Measurements from ENCODE around the gene ZNF426. TPM values are rescaled to one million over a fixed set of nuclear protein-coding genes. Genes with fewer than 3 reads are reported as not detected.
A peak's percentile ranks its signal among the peaks of the same experiment; 100 is the strongest.
"Not testable (repeated sequence)": the region's sequence is repeated elsewhere in the genome, so short reads cannot be mapped to it uniquely, and the experiment has no call there.

Gene ZNF426
- total RNA-seq (10 to 100 TPM; 15.8 to 19.6 (median 16.8) TPM), polyA plus RNA-seq (4.2 TPM)
- long read RNA-seq, donor 1, full-length matches to known transcripts = 9 of 27 reads
- long read RNA-seq, donor 1, partial matches to known transcripts = 13 of 27 reads
- long read RNA-seq, donor 1, other reads (novel, unspliced or antisense) = 5 of 27 reads
- long read RNA-seq, donor 2, full-length matches to known transcripts = 1 of 9 reads
- long read RNA-seq, donor 2, partial matches to known transcripts = 5 of 9 reads
- long read RNA-seq, donor 2, other reads (novel, unspliced or antisense) = 3 of 9 reads
- long read RNA-seq, donor 3, full-length matches to known transcripts = 31 of 104 reads
- long read RNA-seq, donor 3, partial matches to known transcripts = 52 of 104 reads
- long read RNA-seq, donor 3, other reads (novel, unspliced or antisense) = 21 of 104 reads
- long read RNA-seq, donor 4, full-length matches to known transcripts = 3 of 12 reads
- long read RNA-seq, donor 4, partial matches to known transcripts = 7 of 12 reads
- long read RNA-seq, donor 4, other reads (novel, unspliced or antisense) = 2 of 12 reads

DNA sequence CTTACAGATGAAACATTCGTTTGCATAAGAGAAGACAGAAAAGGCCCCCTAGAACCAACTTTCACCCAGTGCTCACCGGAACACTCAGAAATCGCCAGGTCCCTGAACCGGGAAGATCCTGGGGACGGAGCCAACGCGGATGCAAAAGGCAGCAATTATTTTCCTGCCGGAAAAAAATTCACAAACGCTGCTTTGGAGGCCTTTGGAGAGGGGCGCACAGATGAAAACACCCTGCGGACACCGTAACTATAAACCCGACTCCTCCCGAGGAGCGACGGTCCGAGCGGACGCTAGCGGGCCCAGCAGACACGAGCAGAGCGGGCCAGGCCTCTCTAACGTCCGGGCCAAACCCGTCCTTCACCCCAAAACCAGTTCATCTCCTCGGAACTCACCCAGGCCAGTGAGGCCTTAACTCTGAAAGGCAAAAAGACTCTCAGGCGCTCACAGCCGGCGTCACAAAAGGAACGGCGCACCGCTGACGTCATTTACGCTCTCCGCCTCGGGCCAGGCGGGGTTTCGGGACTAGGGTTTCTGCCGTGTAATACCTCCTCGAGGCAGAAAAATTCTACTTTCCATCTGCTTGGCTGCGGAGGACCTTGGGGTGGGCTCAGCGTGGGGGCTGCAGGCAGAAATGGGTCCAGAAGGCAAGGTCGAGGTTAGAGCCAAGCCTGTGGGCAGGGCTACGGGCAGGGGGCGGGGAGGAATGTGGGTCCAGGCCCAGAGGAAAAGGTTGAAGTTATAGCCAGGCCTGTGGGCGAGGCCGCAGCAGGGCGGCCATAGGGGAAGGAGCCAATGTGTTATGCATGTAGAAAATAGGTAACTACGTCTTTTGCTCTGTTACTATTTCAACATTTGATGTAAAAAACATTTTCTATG, at the start of gene ZNF426:
Gene ZNF426 (minus strand): TSS at position 463 of the 876 bp plus-strand sequence. CDS start 2,413 bp downstream, outside the sequence.
- peaks cover 5% of the 10 kb centered on the region for H3K9me3 ChIP-seq (ENCODE audit: control insufficient read depth, low read length)
- DNase-seq = peak; percentile 89 to 96 (median 95)
- H3K4me3 ChIP-seq (ENCODE audit: low read length) = peak within 1 kb of the TSS; percentile 68
- WGBS = under 1% methylated on average over 49 of the region's 49 CpGs
- H3K27ac ChIP-seq (ENCODE audit: low read length) = peak within 1 kb of the TSS; percentile 99
- H3K27me3 ChIP-seq (ENCODE audit: control insufficient read depth, insufficient read depth) = no peaks in the 10 kb centered on the region
- ATAC-seq = peak; percentile 98 to 99
- intact Hi-C loops (cut with DNase I) = no loop called here
- no peaks in the 10 kb centered on the region for H3K4me1 ChIP-seq (ENCODE audit: control insufficient read depth, insufficient read depth, low read length)

DNA sequence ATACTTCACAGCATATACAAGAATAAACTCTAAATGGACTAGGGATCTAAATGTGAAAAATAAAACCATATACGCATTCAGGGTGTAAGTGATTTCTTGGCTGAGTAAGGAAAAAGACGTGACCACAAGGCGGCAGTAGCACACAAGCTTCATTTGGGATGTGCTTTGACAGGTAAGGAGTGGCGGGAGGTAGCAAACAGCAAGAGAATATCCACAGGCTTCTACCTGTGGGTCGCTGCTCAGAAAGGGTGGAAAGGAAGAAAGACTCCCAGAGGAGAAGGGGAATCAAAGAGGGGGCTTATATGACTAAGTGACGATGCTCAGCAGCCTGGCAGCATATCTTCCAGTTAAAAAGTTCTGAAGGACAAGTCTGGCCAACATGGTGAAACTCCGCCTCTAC, 48.3 kb upstream of the ZNF426 start:
- H3K4me1 ChIP-seq (ENCODE audit: control insufficient read depth, insufficient read depth, low read length) = no peaks in the 10 kb centered on the region
- H3K27me3 ChIP-seq (ENCODE audit: control insufficient read depth, insufficient read depth) = no peaks in the 10 kb centered on the region
- WGBS = 16% methylated on average over 7 of the region's 7 CpGs
- no peak overlapping the region for H3K27ac ChIP-seq (ENCODE audit: low read length)
- DNase-seq (peak in 2 of 3 donors; percentile 38 to 71), ATAC-seq (no peak)
- H3K9me3 ChIP-seq (ENCODE audit: control insufficient read depth, low read length) = no peaks in the 10 kb centered on the region
- no peak overlapping the region for H3K4me3 ChIP-seq (ENCODE audit: low read length)
- intact Hi-C loops (cut with DNase I) = no loop called here

DNA sequence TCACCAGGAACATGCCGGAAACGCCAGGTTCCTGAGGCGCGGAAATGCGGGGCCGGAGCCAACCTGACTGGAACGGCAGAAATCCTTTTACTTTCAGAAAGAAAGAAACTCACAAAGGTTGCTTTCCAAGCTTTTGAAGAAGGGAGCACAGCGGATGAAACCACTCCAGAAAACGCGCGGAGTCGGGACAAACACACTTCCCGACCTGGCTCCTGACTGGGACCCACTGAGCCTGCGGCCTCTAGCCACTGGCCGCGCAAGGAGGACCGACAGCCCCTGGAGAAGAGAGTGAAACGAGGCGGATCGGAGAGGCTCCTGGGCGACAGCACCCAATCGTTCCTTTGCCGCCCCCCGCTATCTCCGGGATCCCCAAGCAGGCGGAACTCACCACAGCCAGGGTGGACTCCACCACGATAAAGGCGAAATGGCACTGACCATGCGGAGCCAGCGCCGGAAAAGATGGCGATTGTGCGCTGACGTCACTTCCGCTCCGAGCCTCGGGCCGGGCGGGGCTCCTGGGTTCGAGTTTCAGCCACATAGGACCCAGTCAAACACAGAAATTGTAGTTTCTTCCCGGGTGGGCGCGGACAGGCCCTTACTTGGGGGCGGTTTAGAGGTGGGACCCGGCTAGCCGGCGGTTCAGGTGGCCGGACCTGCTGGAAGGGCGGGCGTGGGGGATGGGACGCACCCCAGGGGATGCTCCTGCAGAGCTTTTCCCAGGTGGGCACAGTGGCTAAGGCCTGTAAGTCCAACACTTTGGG, 45.8 kb upstream of the ZNF426 start, which contains the start of gene ZNF121:
Gene ZNF121 (minus strand): TSS at position 432 of the 761 bp plus-strand sequence. CDS start 16,407 bp downstream, outside the sequence.
- DNase-seq = peak; percentile 90 to 95 (median 94)
- Histone ChIP-seq H3K27ac (ENCODE audit: low read length) (peak within 1 kb of the TSS; percentile 49), H3K4me1 (ENCODE audit: control insufficient read depth, insufficient read depth, low read length) (no peaks in the 10 kb centered on the region), H3K9me3 (ENCODE audit: control insufficient read depth, low read length) (no peaks in the 10 kb centered on the region), H3K4me3 (ENCODE audit: low read length) (peak within 1 kb of the TSS; percentile 85), H3K27me3 (ENCODE audit: control insufficient read depth, insufficient read depth) (no peaks in the 10 kb centered on the region)
- WGBS = under 1% methylated on average over 51 of the region's 51 CpGs
- intact Hi-C loops (cut with DNase I) = no loop called here
- peak; percentile 98 for ATAC-seq

DNA sequence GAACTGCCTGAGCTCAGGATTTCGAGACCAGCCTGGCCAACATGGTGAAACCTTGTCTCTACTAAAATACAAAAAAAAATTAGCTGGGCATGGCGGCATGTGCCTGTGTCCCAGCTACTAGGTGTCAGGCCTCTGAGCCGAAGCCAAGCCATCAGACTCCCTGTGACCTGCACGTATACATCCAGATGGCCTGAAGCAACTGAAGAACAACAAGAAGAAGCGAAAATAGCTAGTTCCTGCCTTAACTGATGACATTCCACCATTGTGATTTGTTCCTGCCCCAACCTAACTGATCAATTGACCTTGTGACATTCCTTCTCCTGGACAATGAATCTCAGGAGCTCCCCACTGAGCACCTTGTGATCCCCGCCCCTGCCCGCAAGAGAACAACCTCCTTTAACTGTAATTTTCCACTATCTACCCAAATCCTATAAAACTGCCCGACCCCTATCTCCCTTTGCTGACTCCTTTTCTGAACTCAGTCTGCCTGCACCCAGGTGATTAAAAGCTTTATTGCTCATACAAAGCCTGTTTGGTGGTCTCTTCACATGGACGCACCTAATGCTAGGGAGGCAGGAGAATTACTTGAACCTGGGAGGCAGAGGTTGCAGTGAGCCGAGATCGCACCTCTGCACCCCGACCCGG, 43.8 kb upstream of the ZNF426 start:
- H3K4me1 ChIP-seq (ENCODE audit: control insufficient read depth, insufficient read depth, low read length); intact Hi-C loops (cut with DNase I); H3K27ac ChIP-seq (ENCODE audit: low read length); DNase-seq; ATAC-seq; H3K27me3 ChIP-seq (ENCODE audit: control insufficient read depth, insufficient read depth); H3K4me3 ChIP-seq (ENCODE audit: low read length); H3K9me3 ChIP-seq (ENCODE audit: control insufficient read depth, low read length): not testable (repeated sequence)
- WGBS = 91% methylated on average over 13 of the region's 13 CpGs

DNA sequence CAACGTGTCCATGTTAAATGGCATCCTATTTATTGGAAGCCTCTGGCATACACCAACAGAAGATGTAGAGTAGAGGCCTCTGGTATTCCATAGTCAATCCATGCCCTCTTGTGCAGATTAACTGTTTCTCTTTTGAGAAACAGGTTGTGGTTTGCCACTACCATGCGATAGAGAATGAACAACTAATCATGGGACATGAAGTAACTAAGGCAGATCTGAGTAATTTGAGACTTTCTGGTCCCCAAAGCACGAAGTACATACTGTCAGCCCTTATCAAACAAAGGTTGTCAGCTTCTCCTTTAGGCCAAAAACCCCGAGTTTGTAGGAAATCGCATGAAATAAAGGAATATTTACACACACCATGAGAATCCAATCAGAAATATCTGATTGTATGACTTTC, 42.3 kb upstream of the ZNF426 start:
- no peak for DNase-seq
- Histone ChIP-seq H3K4me3 (ENCODE audit: low read length) (no peak overlapping the region), H3K27ac (ENCODE audit: low read length) (no peak overlapping the region), H3K9me3 (ENCODE audit: control insufficient read depth, low read length) (peaks cover 2% of the 10 kb centered on the region), H3K27me3 (ENCODE audit: control insufficient read depth, insufficient read depth) (no peaks in the 10 kb centered on the region), H3K4me1 (ENCODE audit: control insufficient read depth, insufficient read depth, low read length) (peaks cover 2% of the 10 kb centered on the region)
- intact Hi-C loops (cut with DNase I) = no loop called here
- no peak for ATAC-seq
- 90% methylated on average over 5 of the region's 5 CpGs for WGBS

DNA sequence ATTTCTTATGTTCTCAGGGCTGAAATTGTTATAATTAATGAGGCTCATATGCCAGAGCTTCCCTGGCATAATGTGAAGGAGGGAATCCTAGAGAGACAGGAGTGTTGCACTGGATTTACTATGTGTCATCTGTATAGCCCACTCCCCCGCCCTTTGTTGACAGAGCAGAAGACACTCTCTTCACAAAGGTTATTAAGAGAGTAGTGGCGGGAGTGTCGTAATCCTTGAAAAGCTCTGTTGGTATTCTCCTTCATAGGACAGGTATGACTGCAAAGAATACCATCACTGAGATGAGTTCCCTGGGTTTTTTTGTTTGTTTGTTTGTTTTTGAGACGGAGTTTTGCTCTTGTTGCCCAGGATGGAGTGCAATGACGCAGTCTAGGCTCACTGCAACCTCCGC, 31.8 kb upstream of the ZNF426 start:
- Histone ChIP-seq H3K27ac (ENCODE audit: low read length) (no peak overlapping the region), H3K9me3 (ENCODE audit: control insufficient read depth, low read length) (peaks cover 18% of the 10 kb centered on the region), H3K4me1 (ENCODE audit: control insufficient read depth, insufficient read depth, low read length) (no peaks in the 10 kb centered on the region), H3K4me3 (ENCODE audit: low read length) (no peak overlapping the region), H3K27me3 (ENCODE audit: control insufficient read depth, insufficient read depth) (no peaks in the 10 kb centered on the region)
- no peak for DNase-seq
- ATAC-seq = no peak
- over 99% methylated on average over 6 of the region's 6 CpGs for WGBS
- intact Hi-C loops (cut with DNase I) = no loop called here

DNA sequence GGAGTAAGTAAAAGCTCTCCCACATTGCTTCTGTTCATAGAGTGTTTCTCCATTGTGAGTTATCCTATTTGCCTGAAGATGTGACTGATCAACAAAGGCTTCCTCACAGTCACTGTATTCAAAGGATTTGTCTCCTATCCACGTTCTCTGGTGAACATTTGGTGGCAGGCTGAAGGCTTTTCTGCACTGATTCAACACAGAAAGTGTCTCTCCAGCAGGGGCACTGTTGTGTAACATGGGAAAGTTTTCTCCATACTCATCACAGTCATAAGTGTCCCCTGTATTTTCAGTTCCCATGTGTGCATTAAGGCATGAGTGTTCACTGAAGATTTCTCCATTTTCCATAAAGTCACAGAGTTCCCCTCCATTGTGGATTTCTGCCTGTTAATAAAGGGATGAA, 28.3 kb upstream of the ZNF426 start:
- ATAC-seq (no peak), DNase-seq (no peak)
- H3K27me3 ChIP-seq (ENCODE audit: control insufficient read depth, insufficient read depth) = no peaks in the 10 kb centered on the region
- 98% methylated on average over 1 of the region's 1 CpG for WGBS
- H3K27ac ChIP-seq (ENCODE audit: low read length) = no peak overlapping the region
- no peak overlapping the region for H3K4me3 ChIP-seq (ENCODE audit: low read length)
- H3K9me3 ChIP-seq (ENCODE audit: control insufficient read depth, low read length) = peaks cover 19% of the 10 kb centered on the region
- no peaks in the 10 kb centered on the region for H3K4me1 ChIP-seq (ENCODE audit: control insufficient read depth, insufficient read depth, low read length)
- intact Hi-C loops (cut with DNase I) = no loop called here

DNA sequence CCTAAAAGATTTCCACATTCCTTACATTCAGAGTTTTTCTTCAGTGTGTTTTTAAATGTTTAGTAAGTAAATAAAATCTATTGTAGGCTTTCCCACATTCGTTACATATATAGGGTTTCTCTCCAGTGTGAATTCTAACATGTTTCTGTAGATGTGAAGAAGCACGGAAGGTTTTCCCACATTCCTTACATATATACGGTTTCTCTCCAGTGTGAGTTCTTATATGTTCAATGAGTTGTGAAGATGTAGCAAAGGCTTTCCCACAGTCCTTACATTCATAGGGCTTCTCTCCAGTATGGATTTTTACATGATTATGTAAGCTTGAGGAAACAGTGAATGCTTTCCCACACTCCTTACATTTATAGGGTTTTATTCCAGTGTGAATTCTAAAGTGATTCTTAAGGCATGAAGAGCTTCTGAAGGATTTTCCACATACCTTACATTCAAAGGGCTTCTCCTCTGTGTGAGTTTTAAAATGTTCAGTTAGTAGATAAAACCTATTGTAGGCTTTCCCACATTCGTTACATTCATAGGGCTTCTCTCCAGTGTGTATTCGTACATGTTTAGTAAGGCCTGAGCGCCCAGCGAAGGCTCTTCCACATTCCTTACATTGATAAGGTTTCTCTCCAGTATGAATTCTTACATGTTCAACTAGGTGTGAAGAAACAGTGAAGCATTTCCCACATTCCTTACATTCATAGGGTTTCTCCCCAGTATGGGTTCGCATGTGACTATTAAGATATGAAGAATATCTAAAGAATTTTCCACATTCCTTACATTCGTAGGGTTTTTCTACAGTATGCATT, 27.7 kb upstream of the ZNF426 start:
- ATAC-seq = no peak
- no peak overlapping the region for H3K27ac ChIP-seq (ENCODE audit: low read length)
- H3K4me3 ChIP-seq (ENCODE audit: low read length) = peak overlapping the region; percentile 23
- DNase-seq = no peak
- intact Hi-C loops (cut with DNase I) = no loop called here
- H3K4me1 ChIP-seq (ENCODE audit: control insufficient read depth, insufficient read depth, low read length) = no peaks in the 10 kb centered on the region
- H3K9me3 ChIP-seq (ENCODE audit: control insufficient read depth, low read length) = peaks cover 21% of the 10 kb centered on the region
- 95% methylated on average over 9 of the region's 9 CpGs for WGBS
- no peaks in the 10 kb centered on the region for H3K27me3 ChIP-seq (ENCODE audit: control insufficient read depth, insufficient read depth)

DNA sequence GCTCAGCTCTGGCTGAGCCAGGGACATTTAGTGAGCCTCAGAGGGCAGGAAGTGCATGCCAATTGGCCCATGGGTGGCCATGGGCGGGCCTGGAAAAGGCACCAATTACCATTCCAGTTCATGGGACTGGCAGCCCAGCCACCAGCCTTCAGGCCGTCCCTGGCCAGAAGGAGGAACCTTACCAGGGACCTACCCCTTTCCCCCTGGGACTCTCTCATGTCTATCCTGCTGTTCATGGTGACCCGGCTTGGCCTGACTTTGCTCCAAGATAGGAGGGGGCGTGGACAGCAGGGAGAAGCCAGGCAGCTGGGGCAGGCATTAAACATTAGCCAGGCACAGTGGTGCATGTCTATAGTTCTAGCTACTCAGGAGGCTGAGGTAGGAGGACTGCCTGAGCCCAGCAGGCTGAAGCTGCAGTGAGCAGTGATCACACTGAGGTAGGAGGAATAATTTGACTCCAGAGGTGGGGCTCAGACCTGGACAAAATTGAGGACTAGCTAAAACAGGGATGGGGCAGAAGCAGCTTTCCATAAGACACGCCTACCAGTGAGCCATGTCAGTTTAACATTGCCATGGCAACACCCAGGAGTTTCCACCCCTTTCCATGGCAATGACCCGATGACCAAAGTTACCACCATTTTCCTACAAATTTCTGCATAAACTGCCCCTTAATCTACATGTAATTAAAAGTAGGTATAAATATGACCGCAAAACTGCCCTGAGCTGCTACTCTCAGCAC, 14.3 kb upstream of the ZNF426 start:
- intact Hi-C loops (cut with DNase I) = no loop called here
- Histone ChIP-seq H3K9me3 (ENCODE audit: control insufficient read depth, low read length) (no peaks in the 10 kb centered on the region), H3K27me3 (ENCODE audit: control insufficient read depth, insufficient read depth) (no peaks in the 10 kb centered on the region), H3K27ac (ENCODE audit: low read length) (no peak overlapping the region), H3K4me1 (ENCODE audit: control insufficient read depth, insufficient read depth, low read length) (no peaks in the 10 kb centered on the region), H3K4me3 (ENCODE audit: low read length) (no peak overlapping the region)
- DNase-seq (no peak), ATAC-seq (no peak)
- 94% methylated on average over 7 of the region's 7 CpGs for WGBS
